Measurements from ENCODE around the gene ABCC10.

DNA sequence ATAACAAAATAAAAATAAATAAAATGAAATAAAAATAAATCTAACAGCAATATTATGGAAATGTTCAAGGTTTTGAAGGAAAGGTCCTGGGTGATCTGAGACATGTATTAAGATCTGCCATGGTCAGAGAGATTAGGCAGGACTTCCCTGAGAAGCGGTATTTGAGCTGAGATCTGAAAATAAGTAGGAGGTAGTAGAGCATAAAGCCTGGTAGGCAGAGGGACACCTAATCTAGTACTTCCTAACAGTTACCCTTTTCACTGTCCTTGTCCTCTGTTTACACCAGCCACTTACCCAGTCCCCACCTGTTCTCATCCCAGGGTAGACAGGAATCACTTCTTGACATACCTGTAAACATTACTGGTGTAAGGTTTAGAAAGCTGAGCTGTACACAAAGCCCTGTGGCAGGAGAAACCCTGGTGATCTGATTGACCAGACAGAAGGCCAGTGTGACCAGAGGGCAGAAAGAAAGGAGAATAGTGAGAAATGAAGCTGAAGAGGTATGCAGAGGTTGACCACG, 49.6 kb upstream of the ABCC10 start:
- TF ChIP-seq CTCF (IDR thresholded peaks at IDR 0.05) (no peak), POLR2A (IDR thresholded peaks at IDR 0.05) (no peak)

Measured in esophagus squamous epithelium (tissue), 4 donors.